HG03159 (cell line): ENCODE data around the gene SENP1.

Experiments used
- ATAC-seq: cut with Tn5 transposase; IDR thresholded peaks from one replicate; pipeline ENCODE4 v1.9.1; 2021; ENCODE audit warnings: mild to moderate bottlenecking, moderate library complexity; ENCODE audit not compliant: unreplicated experiment

SENP1 gene

DNA sequence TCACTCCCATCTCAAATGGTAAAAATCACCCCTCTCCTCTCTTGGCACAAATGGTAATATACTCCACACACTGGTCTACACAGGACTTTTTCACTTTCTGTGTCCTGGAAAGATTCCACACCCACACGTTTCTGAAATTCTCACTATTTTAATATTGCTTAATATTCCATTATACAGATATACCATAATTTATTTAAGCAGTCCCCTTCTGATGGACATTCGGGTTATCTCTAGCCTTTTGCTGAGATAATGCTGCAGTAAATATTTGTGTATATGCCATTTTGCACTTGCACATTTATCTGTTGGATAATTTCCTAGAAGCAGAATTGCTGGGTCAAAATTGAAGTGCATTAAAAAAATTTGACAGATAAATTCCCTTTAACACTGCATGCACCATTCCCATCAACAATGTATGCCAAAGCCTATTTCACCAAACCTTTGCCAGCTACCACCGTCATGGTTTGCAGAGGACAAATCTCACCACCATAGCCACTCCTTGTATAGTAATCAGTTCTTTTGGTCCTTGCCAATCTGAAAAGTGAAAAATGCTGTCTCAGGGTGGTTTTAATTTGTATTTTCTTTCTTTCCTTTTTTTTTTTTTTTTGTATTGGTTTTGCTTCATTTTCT is 86.1 kb downstream of the SENP1 start:
- ATAC-seq, result no peak

DNA sequence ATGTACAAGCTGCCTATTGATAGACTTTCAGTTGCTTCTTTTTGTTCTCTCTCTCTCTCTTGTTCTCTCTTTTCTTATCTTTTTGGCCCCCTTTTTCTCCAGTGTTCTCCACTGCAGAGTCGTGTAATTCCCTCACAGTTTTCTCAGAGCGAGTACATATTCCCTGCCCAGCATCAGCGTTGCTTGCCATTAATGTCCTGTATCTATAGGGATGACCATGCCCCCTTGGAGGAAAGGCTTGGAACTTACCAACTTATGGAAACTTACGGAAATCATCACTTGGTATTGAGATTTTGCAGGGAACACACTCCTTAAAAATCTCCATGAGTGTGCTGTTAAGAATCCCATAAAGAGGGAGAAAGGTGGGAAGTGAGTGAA is 87.3 kb downstream of the SENP1 start:
- ATAC-seq, result no peak

DNA sequence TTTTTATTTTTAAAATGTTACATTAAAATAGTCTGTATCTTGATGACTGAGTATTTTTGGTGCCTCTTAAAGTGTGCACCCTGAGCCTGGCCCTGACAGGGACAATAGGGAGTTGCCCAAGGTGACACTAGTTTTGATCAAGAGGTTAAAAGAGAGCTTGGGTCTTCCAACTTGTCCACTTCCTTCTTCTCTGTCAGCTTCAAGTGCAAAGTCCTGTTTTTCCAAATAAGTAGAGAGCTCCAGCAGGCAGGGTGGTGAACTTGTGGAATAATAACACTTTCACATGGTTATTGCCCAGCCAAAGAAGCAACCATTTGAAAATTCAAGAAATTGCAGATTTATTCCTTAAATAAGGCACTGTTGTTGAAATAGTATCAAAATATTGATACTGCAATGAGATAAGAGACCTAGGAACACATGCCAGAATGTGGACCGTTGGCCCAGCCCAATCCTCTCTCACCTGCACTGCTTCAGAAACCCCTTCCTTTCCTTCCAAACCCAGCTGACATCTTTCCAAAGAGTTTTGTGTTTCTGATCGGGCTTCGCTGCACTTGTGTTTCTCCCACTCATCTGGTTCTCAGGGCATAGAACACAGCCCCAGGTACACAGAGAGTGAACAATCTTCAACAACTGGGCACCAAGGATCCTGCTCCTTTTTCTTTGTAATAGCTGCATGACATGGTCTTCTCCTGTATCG is 87.8 kb downstream of the SENP1 start:
- no peak for ATAC-seq

DNA sequence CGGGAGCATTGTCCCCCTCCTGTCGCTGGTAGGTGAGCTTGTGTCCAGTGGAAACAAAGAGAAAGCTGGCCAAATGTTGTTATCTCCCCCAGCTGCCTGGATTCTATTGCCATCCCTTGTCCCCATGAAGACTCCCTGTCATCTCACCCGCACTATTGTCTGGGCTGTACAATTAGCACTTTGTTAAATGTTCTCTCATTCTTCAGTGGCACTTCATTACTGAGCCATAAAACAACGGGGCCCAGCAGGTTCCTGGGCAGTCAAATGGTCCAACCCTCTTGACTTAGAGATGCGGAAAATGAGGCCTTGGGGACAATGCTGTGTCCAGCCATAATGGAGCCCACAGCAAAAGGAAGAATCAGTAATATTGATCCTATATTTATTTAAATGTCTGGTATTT is 88.4 kb downstream of the SENP1 start:
- ATAC-seq, result no peak

DNA sequence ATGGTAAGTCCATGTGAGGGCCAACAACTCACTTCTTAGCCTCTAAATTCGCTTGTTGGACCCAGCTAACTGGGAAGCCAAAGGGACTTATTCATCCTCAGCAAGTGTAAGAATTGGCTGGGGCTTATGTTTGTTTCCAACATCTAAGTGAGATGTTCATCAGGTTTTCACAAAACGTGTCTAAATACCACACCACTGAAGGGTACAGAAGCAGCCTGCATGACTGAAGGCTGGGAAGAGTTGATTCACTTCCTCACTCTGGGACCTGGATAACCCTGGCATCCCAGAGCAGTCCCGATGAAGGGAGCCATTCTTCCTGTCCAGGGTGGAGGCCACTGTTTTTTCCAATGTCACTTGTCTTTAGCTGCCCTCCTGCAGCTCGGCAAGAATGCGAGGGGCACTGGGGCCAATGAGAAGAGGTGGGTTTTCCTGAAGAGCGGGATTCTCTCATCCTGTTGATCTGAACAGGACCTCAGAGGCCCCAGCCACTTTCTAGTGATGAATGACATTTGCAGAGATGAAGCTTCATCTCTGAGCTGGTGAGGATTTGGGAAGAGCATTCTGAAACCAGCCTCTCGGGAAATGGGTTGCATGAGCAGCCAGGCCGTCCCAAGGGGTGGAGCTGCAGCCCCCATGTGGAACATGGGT is 89.4 kb downstream of the SENP1 start:
- no peak for ATAC-seq

DNA sequence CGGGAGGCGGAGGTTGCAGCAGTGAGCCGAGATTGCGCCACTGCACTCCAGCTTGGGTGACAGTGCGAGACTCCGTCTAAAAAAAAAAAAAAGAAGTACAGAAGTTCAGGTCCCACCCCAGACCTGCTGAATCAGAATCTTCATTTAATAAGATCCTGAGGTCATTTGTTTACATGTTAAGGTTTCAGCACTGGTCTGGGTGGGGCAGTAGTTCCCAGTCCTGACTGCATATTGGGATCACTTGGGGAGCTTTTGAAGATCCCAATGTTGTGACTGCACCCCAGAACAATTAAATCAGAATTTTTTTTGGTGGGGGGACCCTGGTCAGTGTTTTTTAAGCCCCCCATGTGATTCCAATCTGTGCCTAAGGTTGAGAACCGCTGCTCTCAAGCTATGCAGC is 89.9 kb downstream of the SENP1 start:
- no peak for ATAC-seq

DNA sequence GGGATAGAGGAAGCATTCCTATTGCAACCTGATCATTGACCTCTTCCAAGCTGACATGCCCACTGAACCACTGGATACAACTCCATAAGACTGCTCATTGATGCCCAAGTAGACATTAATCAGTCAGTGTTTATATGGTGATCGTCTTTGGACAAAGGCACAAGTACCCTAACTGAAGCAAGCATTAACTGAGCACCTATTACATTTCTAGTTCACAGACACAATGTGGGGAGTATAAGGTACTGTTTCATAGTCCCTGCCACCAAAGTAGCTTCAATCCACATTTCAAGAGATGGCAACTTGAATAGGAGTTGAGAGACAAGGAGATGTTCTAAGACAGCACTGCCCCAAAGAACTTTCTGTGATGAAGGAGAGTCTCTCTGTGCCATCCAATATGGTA is 90.8 kb downstream of the SENP1 start:
- ATAC-seq, result no peak

DNA sequence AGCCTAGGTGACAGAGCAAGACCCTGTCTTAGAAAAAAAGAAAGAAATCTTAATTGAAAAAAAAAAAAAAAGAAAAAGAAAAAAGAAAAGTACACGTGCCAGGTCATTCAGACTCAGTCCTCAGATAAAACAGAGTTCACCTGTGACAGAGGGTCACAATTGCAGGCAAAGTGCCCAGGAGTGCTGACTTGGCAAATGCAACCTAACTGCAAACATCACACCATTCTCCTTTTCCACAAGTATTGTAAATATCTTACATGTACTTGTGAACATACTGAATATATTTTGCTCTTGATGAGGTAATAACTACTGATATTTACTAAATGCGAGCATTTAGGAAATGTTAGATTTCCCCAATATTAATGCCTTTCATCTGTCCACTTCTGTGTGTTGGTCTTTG is 92.6 kb downstream of the SENP1 start:
- ATAC-seq, result no peak

DNA sequence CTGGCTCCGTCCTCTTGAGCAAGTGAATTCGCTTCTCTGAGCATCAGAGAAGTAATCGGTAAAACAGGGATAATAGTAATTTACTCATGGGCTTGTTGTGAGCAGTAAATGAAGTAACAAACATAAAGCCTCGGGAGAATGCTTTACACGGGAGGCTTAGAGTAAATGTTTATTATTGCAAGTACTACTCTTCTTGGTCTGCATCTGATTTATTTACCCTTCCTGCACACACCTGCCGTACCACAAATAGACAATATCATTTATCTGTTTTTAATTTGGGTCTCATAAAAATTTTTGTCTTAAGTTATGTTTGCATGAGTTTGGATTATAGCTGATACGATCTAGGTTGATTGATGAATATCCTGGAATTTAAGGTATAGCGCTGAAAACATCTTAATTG is 93.8 kb downstream of the SENP1 start:
- no peak for ATAC-seq

DNA sequence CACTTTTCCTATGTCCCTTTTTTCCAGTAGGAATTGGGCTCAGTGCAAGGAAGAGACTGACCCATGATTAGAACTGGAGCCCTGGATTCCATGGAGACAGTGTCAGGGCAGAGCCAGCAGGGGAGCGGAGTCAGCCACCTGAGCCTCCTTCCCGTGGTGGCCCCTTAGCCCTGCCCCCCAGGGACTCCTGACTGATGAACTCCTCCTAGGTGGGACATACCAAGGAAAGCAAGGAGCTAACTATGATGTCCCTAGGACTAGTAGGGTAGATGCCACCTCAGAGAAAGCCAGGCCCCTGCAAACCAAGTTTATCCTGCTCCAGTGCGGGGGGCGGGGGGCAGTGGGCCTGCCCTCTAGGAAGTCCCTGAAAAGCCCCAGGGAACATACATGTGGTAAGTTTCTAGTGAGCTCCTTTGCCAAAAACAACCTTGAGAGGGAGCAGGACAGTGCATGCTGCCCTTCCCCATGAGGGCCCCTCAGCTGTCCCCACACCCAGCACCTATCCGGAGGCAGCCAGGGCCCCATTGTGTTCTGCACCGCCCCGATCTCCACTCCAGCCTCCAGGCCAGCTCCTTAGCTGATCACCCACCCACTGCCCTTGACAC is 95.4 kb downstream of the SENP1 start:
- ATAC-seq, result no peak

DNA sequence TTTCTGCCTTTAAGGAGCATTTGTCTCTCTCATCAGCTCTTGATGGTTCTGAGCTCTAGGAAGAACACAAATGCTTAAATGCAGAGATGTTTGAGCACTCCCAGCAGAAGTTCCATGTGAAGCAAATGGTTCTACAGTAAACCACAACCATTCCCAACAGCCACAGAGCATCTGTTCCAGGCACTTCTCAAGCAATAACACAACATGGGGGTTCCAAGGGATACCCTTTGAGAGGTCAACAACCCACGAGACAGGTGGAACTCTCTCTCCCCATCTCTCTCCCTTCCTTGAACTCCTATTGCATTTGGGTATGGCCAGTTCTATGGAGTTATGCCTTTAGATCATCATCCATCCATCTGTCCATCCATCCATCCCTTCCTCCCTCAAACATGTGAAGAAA is 96.4 kb downstream of the SENP1 start:
- no peak for ATAC-seq

DNA sequence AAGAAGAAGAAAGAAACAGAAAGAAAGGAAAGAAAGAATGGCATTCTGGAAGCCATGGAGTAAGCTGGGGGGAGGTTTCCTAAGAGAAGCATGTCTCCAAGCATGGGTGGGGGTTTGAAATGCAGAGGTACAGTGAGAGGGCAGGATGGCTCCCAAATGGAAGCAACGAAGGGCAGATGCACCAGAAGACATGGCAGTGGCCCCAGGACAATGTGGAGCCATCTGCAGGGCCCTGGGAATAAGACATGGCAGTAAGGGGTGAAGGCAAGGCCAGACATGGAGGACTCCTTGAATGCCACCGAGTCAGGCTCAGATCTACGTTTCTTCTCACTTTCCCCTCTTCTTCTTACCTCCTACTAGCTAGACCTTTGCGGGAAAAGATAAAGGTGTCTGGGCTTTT is 96.9 kb downstream of the SENP1 start:
- ATAC-seq, result no peak

DNA sequence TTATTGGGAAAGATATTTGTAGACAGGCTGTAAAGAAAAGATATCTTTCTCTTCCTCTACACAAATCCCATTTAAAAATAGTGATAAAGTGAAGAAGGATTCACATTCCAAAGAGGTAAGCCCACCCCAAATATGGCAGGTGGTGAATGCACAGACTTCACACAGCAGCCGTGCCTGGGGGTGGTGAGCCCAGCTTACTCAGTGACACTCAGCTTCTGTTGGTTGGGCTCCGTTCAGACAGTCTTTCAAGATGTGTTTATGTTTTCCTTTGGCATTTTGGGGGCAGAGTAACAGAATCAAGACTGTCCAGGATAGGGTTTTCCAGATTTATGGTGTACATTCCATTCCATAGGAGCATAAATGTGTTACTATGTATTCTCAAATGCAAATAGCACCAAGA is 97.5 kb downstream of the SENP1 start:
- no peak for ATAC-seq

DNA sequence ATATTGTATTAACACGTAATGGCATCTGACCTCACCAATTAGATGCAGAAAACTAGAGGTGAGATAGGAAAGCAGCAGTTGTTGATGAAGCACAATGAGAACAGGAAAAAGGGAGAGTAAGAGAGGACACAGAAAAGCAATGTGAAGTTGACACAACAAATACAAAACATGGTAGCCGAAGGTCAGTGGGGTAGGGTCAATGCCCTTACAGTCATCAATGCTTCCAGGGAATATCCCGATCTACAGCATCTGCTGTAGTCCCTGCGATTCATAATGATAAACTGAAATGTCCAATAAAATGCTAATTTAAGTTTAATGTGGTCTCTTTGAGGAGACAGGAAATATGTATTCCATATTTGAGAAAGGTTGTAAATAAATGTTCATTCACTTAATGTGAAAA is 98.7 kb downstream of the SENP1 start:
- no peak for ATAC-seq

DNA sequence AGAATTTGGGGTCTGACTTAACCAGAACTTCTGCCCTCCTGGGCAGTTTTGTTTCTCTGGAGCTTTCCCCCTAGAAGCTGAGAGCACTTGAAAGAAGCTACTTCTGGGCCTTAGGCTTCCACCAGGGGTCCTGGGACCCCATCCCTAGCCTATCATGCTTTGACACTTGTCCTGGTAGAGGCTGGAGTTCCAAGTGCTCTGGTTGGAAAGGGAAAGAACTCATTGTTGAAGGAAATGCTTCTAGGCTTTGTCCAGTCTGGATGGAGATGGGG is 100.2 kb downstream of the SENP1 start:
- no peak for ATAC-seq

DNA sequence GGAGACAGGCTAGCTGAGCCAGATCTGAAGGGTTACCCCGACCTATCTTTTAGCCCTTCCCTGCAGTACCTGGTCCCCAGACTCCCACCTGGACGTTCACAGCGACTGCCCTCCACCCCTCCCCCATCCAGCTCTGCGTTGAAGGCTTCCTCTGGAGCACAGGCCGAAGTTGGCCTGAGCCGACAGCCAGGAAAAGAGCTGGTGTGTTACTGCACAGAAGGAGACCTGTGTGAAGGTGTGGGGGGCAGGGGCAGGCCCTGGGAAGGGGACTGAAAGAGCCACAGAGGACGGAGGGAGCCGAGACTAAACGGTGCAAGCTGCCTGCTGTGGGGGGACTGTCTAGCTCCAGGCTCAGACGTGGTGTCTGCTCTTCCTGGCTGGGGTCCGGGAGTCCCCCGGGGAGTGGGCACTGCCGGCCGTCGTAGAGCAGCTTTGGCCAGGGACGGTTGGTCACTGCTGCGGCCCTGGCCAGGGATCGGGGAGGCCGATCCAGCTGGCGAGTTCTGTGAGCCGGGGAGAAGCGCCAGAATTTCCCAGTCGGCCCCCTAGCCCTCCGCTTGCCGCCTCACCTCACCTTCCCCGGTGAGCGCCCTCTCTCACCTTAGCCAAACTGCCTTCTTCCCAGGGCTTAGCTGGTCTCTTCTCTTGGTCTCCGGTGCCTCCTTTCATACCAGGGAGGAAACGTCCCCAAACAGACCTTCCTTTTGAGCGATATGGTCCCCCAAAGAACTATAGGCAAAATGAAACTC is 100.7 kb downstream of the SENP1 start:
- no peak for ATAC-seq

DNA sequence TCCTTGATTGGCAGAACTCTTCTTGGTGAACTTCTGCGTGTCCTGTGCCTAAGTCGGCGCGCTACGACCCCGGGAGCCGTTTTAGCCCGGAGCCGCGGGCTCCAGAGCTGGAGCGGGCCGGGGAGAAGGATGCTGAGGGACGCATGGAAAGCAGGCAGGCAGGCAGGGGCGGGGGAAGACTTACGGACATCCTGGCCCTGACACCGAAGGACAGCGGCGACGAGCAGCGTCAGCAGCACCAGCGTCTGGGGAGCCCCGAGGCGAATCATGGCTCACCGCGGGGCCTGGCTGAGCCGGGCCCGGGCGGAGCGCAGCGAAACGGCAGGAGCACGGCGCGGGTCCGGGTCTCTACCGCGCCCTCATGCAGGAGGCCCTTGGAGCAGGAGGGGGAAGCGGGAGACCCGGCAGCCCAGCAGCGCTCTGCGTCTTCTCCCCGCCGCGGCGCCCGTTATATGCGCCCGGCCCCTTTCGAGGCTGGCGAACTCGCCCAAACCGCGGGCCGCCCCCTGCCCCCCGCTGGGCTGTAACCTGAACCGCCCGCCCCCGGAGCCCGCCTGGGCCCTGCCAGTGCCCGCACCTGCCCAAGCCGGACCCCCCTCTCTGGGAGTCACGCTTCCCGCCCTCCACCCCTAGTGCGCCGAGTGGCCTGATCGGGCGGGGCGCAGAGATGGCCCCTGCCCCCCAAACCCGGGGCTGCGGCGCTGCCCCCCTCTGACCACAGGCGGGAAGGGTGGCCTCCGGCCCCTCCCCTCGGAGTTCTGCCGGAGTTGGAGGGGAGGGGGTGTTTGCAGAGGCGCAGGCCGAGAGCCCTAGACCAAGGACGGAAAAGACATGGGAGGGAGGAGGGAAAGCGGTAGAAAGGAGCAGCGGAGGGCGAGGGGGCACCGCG is 101.6 kb downstream of the SENP1 start, which contains the start of gene COL2A1:
TSS of gene COL2A1 (minus strand) at position 424 of the 889 bp plus-strand sequence. CDS start at position 269, 155 bp downstream.
- no peak for ATAC-seq

DNA sequence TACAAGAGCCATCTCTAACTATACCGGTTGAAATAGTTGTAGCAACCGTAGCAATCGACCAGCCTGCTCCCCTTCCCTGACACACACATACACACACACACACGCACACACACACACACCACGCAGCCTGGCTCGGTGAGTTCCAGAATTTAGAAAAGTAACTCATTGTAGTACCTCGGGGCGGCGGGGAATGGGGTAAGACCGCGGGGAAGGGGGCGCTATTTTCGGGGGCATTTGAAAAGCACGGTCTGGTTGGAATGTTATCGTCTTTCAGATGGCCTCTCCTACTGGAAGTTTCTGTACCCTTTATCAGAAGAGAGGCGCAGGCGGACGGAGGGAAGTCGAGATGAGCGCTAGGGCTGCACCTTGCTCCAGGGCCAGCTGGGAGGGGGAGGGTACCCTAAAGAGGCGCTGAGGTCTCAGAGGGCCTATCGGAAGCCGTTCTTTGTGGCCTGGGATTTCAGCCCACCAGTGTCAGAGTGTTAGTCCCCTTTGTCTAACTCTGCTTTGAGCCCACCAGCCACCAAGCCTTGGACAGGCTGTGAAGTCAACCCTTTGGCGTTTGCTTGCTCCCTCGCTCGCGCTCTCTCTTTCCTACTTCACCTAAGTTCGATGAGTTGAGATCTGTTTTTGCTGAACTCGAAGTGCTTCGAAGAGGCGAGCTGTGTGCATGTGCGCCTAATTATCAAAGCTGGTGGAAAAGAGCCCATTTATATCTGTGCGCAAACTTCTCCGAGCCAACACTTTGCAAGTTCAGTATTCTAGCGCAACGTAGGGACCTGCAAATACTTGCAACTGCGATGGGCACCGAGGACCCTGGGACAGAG is 102.4 kb downstream of the SENP1 start:
- ATAC-seq, result no peak

DNA sequence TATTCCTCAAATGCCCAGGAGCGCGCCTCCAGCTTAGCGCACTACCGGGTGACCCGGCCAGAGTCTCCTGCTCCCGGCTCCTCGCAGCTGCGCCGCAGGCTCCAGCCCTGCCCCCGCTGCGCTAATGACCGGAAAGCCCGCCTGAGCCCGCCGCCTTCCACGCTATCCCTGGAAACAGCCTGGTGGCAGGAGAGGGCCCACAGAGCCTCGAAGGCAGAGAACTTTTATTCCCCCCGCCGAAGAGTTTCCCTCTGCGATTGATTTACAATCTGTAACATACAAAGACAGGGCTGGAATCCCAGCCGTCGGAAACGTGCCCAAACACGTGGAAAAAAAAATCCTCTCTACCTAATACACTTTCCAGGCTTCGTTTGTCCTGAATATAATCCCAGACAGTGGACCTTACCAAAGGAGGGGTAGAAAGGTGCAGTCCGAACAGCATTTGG is 103.1 kb downstream of the SENP1 start:
- no peak for ATAC-seq

DNA sequence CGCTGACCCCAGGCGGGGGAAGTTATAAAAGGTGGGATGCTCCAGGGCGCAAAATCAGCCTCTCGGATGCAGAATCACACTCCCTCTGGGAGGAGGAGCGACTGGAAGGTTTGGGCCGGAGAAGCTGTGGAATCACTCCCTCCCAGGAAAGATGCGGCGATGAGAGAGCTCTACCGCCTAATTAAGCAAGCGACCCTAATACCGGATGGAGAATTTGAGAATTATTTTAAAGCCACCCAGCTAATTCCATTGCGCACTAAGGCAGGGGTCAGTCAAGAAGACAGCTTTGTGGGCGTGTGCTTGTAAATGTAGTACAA is 103.5 kb downstream of the SENP1 start:
- no peak for ATAC-seq
